Liver (tissue), 9 donors: ENCODE results near the gene CLMN. TPM values are rescaled to one million over a fixed set of nuclear protein-coding genes. Genes with fewer than 3 reads are reported as not detected.
A peak's percentile ranks its signal among the peaks of the same experiment; 100 is the strongest.

Experiments used
- DNase-seq: peaks from one replicate; pipeline ENCODE4 v3.0.0-alpha.2; 2017; ENCODE audit warnings: low spot score
- H3K27ac ChIP-seq, 2 donors: one replicate each; pipeline ENCODE4 v1.7.0; 2013; ENCODE audit warnings: inconsistent platforms in 2 of 2, low read length in 2 of 2, control low read depth in 1 of 2, low read depth in 1 of 2, mild to moderate bottlenecking in 1 of 2
- H3K27me3 ChIP-seq, 4 donors: one replicate each; pipeline versions ENCODE4 v1.6.1 to v1.7.0; 2013; ENCODE audit warnings: low read length in 3 of 4, inconsistent platforms in 1 of 4, mild to moderate bottlenecking in 1 of 4, moderate library complexity in 1 of 4; ENCODE audit not compliant: control insufficient read depth in 4 of 4, insufficient read depth in 4 of 4
- H3K36me3 ChIP-seq, 4 donors: one replicate each; pipeline versions ENCODE4 v1.6.1 to v1.7.0; 2013; ENCODE audit warnings: low read length in 3 of 4, mild to moderate bottlenecking in 3 of 4, low read depth in 1 of 4, moderate library complexity in 1 of 4; ENCODE audit not compliant: control insufficient read depth in 4 of 4, insufficient read depth in 3 of 4
- H3K4me1 ChIP-seq, 4 donors: one replicate each; pipeline versions ENCODE4 v1.6.1 to v1.7.0; 2013; ENCODE audit warnings: low read length in 3 of 4, mild to moderate bottlenecking in 3 of 4, moderate library complexity in 1 of 4; ENCODE audit not compliant: control insufficient read depth in 4 of 4, insufficient read depth in 4 of 4
- H3K4me3 ChIP-seq, 3 donors: one replicate each; pipeline versions ENCODE4 v1.6.1 to v1.7.0; 2013; ENCODE audit warnings: low read length in 3 of 3, control low read depth in 1 of 3, low read depth in 1 of 3, mild to moderate bottlenecking in 1 of 3
- H3K9ac ChIP-seq, 2 donors: one replicate each; pipeline ENCODE4 v1.7.0; 2013; ENCODE audit warnings: low read length in 2 of 2, mild to moderate bottlenecking in 2 of 2, moderate library complexity in 2 of 2, control low read depth in 1 of 2, low read depth in 1 of 2
- H3K9me3 ChIP-seq, 4 donors: one replicate each; pipeline versions ENCODE4 v1.6.1 to v1.7.0; 2013; ENCODE audit warnings: low read length in 3 of 4; ENCODE audit not compliant: control insufficient read depth in 4 of 4
- ATF3 ChIP-seq: IDR thresholded peaks from 2 replicates; pipeline ENCODE4 v1.6.1; 2016; ENCODE audit warnings: antibody characterized with exemption
- EGR1 ChIP-seq, 2 donors: IDR thresholded peaks; 2 replicates each; pipeline ENCODE4 v1.6.1; 2016 to 2018; ENCODE audit warnings: antibody characterized with exemption in 2 of 2, low read depth in 2 of 2
- FOXA1 ChIP-seq: IDR thresholded peaks from 2 replicates; pipeline ENCODE4 v1.6.1; 2016; ENCODE audit warnings: antibody characterized with exemption
- FOXA2 ChIP-seq: IDR thresholded peaks from 2 replicates; pipeline ENCODE4 v1.6.1; 2016; ENCODE audit warnings: antibody characterized with exemption
- GABPA ChIP-seq, 2 donors: IDR thresholded peaks in 1 of 2; conservative IDR thresholded peaks in 1 of 2; 2 replicates each; pipeline ENCODE4 v1.6.1; 2016; ENCODE audit warnings: antibody characterized with exemption in 2 of 2, mild to moderate bottlenecking in 1 of 2, moderate library complexity in 1 of 2
- HNF4A ChIP-seq, 2 donors: conservative IDR thresholded peaks; 2 replicates each; pipeline ENCODE4 v1.6.1; 2016; ENCODE audit warnings: antibody characterized with exemption in 2 of 2, mild to moderate bottlenecking in 2 of 2
- HNF4G ChIP-seq: IDR thresholded peaks from 2 replicates; pipeline ENCODE4 v1.6.1; 2016; ENCODE audit warnings: antibody characterized with exemption
- JUND ChIP-seq, 2 donors: IDR thresholded peaks; 2 replicates each; pipeline ENCODE4 v1.6.1; 2016; ENCODE audit warnings: antibody characterized with exemption in 2 of 2
- NR2F2 ChIP-seq: IDR thresholded peaks from 2 replicates; pipeline ENCODE4 v1.6.1; 2016; ENCODE audit warnings: antibody characterized with exemption
- RAD21 ChIP-seq, 2 donors: IDR thresholded peaks; 2 replicates each; pipeline ENCODE4 v1.6.1; 2016; ENCODE audit warnings: antibody characterized with exemption in 2 of 2, mild to moderate bottlenecking in 2 of 2
- REST ChIP-seq: IDR thresholded peaks from 2 replicates; pipeline ENCODE4 v1.6.1; 2016; ENCODE audit warnings: antibody characterized with exemption, mild to moderate bottlenecking
- RXRA ChIP-seq, 2 donors: IDR thresholded peaks; 2 replicates each; pipeline ENCODE4 v1.6.1; 2017 to 2018; ENCODE audit warnings: antibody characterized with exemption in 2 of 2, mild to moderate bottlenecking in 1 of 2
- SP1 ChIP-seq: IDR thresholded peaks from 2 replicates; pipeline ENCODE4 v1.6.1; 2018; ENCODE audit warnings: antibody characterized with exemption, mild to moderate bottlenecking
- TAF1 ChIP-seq: conservative IDR thresholded peaks from 2 replicates; pipeline ENCODE4 v1.6.1; 2016; ENCODE audit warnings: antibody characterized with exemption, mild to moderate bottlenecking
- YY1 ChIP-seq: IDR thresholded peaks from 2 replicates; pipeline ENCODE4 v1.6.1; 2016; ENCODE audit warnings: antibody characterized with exemption, mild to moderate bottlenecking
- WGBS: extraction: QIAGEN DNeasy Blood & Tissue Kit; methylation state at CpG from one replicate; pipeline ENCODE4 v1.1.7; 2013; 5-methylcytosine and 5-hydroxymethylcytosine counted together
- polyA plus RNA-seq, 2 donors: library from polyadenylated mRNA; stranded (reverse) in 1 of 2; unstranded in 1 of 2; fragments of 200-250 nt in 1 of 2; fragments of >200 nt in 1 of 2; fragmentation: Nextera tagmentation in 1 of 2; extraction: Ambion mirVana in 1 of 2; gene quantifications; one replicate each; pipeline versions ENCODE4 v1.2.1 to v1.2.3, GENCODE V29; 2013 to 2015
- total RNA-seq, 2 donors: library from RNA; depleted of rRNA; stranded (reverse); fragments of >200 nt; gene quantifications; one replicate each; pipeline ENCODE4 v1.2.3, GENCODE V29; 2014
- TF ChIP-seq, protein P1 (sequence below): IDR thresholded peaks from 2 replicates; pipeline ENCODE4 v1.6.1; 2016; ENCODE audit warnings: antibody characterized with exemption
- TF ChIP-seq, protein P2 (sequence below): IDR thresholded peaks from 2 replicates; pipeline ENCODE4 v1.6.1; 2016; ENCODE audit warnings: antibody characterized with exemption
- TF ChIP-seq, protein P3 (sequence below): fragments of 150-350 bp; IDR thresholded peaks from 2 replicates; pipeline ENCODE4 v1.5.1; 2017; ENCODE audit warnings: improper control_type of control experiment, low read depth, low read length; ENCODE audit not compliant: missing input control
- donor health status: healthy.
- donor health status: healthy.
- donor health status: healthy.
- donor health status: healthy.
- donor health status: healthy.

The CLMN gene
- total and polyA plus RNA-seq, 4 donors = 6.0 to 41.1 (median 24.1) TPM

DNA sequence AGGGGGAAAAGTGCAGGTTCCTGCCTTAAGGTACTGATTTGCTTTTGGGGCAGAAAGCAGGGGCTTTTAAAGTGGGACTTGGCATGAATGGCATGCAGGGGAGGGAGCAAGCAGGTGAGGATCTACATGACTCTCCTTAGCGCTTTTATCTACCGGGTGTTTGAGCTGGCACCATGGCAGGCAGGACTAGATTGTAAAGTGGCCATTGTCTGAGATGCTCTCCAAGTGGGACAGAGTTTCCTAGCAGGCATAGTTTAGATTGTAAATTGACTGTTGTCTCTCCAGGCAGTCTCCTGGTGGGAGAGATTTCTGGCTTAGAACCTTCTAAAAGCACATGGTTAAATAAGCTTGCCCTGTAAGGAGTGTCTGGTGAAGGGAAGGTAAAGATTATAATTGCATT lies 157.1 kb downstream of the CLMN start:
- no peak for TF ChIP-seq RAD21 (IDR thresholded peaks at IDR 0.05)
- TF ChIP-seq FOXA1 = no peak
- TF ChIP-seq, protein P1, sequence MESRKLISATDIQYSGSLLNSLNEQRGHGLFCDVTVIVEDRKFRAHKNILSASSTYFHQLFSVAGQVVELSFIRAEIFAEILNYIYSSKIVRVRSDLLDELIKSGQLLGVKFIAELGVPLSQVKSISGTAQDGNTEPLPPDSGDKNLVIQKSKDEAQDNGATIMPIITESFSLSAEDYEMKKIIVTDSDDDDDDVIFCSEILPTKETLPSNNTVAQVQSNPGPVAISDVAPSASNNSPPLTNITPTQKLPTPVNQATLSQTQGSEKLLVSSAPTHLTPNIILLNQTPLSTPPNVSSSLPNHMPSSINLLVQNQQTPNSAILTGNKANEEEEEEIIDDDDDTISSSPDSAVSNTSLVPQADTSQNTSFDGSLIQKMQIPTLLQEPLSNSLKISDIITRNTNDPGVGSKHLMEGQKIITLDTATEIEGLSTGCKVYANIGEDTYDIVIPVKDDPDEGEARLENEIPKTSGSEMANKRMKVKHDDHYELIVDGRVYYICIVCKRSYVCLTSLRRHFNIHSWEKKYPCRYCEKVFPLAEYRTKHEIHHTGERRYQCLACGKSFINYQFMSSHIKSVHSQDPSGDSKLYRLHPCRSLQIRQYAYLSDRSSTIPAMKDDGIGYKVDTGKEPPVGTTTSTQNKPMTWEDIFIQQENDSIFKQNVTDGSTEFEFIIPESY = no peak
- no peak for TF ChIP-seq REST
- no peak for TF ChIP-seq YY1
- no peak for TF ChIP-seq TAF1
- TF ChIP-seq EGR1 (IDR thresholded peaks at IDR 0.05; ENCODE audit: low read depth in 2 of 2) = no peak
- TF ChIP-seq RXRA (IDR thresholded peaks at IDR 0.05) = no peak
- no peak for TF ChIP-seq ATF3
- TF ChIP-seq GABPA (IDR thresholded peaks at IDR 0.05 in 1 of 2, conservative IDR thresholded peaks at IDR 0.05 in 1 of 2) = no peak
- TF ChIP-seq HNF4A (conservative IDR thresholded peaks at IDR 0.05) = no peak
- TF ChIP-seq, protein P2, sequence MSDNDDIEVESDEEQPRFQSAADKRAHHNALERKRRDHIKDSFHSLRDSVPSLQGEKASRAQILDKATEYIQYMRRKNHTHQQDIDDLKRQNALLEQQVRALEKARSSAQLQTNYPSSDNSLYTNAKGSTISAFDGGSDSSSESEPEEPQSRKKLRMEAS = no peak
- peaks cover 0 to 2% (median 0%) of the 10 kb centered on the region in 4 donors for H3K9me3 ChIP-seq
- H3K27me3 ChIP-seq = no peaks in the 10 kb centered on the region
- peaks cover 0 to 22% (median 13%) of the 10 kb centered on the region in 4 donors for H3K4me1 ChIP-seq
- WGBS = 73% methylated on average over 2 of the region's 2 CpGs
- H3K4me3 ChIP-seq = no peak overlapping the region
- DNase-seq = no peak
- H3K9ac ChIP-seq = no peak overlapping the region
- no peaks in the 10 kb centered on the region for H3K36me3 ChIP-seq
- no peak overlapping the region for H3K27ac ChIP-seq

- H3K4me1 ChIP-seq = peaks cover 2 to 38% (median 18%) of the 10 kb centered on the region in 4 donors
- under 1% methylated on average over 77 of the region's 77 CpGs for WGBS
- H3K27me3 ChIP-seq = no peaks in the 10 kb centered on the region
- peak within 1 kb of the TSS; percentile 86 to 89 for H3K9ac ChIP-seq
- peak within 1 kb of the TSS; percentile 66 to 98 (median 76) for H3K4me3 ChIP-seq
- no peaks in the 10 kb centered on the region for H3K36me3 ChIP-seq
- no peaks in the 10 kb centered on the region for H3K9me3 ChIP-seq
- H3K27ac ChIP-seq = peak within 1 kb of the TSS; percentile 69 to 93
- DNase-seq = peak; percentile 98
- TF ChIP-seq FOXA1 (no peak), GABPA (IDR thresholded peaks at IDR 0.05 in 1 of 2, conservative IDR thresholded peaks at IDR 0.05 in 1 of 2) (no peak), SP1 (peak; percentile 95), NR2F2 (no peak), RAD21 (IDR thresholded peaks at IDR 0.05) (peak in 1 of 2 donors; percentile 9), HNF4G (peak; percentile 21), JUND (IDR thresholded peaks at IDR 0.05) (no peak), EGR1 (IDR thresholded peaks at IDR 0.05; ENCODE audit: low read depth in 2 of 2) (peak; percentile 83 to 96), FOXA2 (no peak), ATF3 (no peak)
- TF ChIP-seq, protein P1 = no peak
- TF ChIP-seq, protein P3, sequence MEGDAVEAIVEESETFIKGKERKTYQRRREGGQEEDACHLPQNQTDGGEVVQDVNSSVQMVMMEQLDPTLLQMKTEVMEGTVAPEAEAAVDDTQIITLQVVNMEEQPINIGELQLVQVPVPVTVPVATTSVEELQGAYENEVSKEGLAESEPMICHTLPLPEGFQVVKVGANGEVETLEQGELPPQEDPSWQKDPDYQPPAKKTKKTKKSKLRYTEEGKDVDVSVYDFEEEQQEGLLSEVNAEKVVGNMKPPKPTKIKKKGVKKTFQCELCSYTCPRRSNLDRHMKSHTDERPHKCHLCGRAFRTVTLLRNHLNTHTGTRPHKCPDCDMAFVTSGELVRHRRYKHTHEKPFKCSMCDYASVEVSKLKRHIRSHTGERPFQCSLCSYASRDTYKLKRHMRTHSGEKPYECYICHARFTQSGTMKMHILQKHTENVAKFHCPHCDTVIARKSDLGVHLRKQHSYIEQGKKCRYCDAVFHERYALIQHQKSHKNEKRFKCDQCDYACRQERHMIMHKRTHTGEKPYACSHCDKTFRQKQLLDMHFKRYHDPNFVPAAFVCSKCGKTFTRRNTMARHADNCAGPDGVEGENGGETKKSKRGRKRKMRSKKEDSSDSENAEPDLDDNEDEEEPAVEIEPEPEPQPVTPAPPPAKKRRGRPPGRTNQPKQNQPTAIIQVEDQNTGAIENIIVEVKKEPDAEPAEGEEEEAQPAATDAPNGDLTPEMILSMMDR = no peak
Observed at GRCh38 chr14:95157327-95158189, 162.2 kb downstream of the CLMN start, which contains the start of gene DICER1. TSS of gene DICER1 (minus strand) at chr14:95157529. CDS start at chr14:95133458, 24,071 bp downstream.
